Myocyte (in vitro differentiated cells): Measurements from ENCODE around the gene SMKR1. TPM values are rescaled to one million over a fixed set of nuclear protein-coding genes. Genes with fewer than 3 reads are reported as not detected.
A peak's percentile ranks its signal among the peaks of the same experiment; 100 is the strongest.
"Not testable (repeated sequence)": the region's sequence is repeated elsewhere in the genome, so short reads cannot be mapped to it uniquely, and the experiment has no call there.

Experiments used
- DNase-seq: peaks from one replicate; pipeline ENCODE4 v3.0.0-alpha.2; 2012; ENCODE audit warnings: low read depth
- polyA plus RNA-seq: library from polyadenylated mRNA; unstranded; fragments of >200 nt; gene quantifications from one replicate; pipeline ENCODE4 v1.2.1, GENCODE V29; 2012; ENCODE audit warnings: missing spikeins
- total RNA-seq: library from RNA; depleted of rRNA; stranded (reverse); fragments of >200 nt; gene quantifications from 2 replicates; pipeline ENCODE4 v1.2.3, GENCODE V29; 2014

SMKR1 gene
- total RNA-seq = 1.6 and 3.9 TPM in 2 replicates
- polyA plus RNA-seq = 0.69 TPM

DNA sequence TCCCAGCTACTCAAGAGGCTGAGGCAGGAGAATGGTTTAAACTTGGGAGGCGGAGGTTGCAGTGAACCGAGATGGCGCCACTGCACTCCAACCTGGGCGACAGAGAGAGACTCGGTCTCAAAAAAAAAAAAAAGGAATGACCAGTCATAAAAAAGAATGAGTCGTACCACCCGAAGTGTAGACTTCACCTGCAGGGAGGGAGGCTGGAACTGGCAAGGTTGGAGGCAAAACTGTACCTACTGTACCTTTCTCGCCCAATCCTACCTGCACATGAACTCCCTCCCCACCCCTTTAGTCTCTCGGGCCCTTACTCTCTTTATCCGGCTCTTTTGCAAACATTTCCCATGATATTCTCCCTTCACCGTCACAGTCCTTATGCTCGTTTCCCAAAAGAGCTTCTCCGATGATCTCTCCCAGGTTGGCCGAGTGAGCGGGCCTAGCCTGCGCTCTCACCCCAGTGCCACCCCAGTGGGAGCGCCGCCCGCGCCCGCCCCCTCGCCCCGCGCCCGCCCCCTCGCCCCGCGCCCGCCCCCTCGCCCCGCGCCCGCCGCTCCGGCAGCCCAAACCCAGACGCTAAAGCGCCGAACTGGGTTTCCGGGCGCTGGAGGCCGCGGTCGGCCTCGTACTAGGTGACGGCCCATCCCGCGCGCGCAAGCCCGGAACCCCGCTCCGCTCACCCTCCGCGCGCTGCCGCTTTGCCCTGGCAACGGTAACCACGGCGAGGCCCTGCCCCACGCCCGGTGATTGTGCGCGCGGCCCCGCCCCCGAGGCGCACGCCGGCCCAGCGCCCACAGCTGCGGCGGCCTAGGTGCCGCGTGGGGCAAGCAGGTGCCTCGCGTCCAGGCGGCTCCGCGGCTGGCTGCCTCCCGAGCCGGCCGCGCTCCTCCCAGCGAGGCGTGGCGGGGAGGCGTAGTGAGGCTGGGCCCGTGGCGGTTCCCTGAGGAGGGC, at the start of gene SMKR1:
TSS of gene SMKR1 (plus strand) at position 772 of the 948 bp plus-strand sequence. CDS start 294 bp downstream, outside the sequence.
- DNase-seq = peak; percentile 70

- no peak for DNase-seq
These were observed 49.6 kb upstream of the SMKR1 start for GRCh38 chr7:129452589-129453231.

DNA sequence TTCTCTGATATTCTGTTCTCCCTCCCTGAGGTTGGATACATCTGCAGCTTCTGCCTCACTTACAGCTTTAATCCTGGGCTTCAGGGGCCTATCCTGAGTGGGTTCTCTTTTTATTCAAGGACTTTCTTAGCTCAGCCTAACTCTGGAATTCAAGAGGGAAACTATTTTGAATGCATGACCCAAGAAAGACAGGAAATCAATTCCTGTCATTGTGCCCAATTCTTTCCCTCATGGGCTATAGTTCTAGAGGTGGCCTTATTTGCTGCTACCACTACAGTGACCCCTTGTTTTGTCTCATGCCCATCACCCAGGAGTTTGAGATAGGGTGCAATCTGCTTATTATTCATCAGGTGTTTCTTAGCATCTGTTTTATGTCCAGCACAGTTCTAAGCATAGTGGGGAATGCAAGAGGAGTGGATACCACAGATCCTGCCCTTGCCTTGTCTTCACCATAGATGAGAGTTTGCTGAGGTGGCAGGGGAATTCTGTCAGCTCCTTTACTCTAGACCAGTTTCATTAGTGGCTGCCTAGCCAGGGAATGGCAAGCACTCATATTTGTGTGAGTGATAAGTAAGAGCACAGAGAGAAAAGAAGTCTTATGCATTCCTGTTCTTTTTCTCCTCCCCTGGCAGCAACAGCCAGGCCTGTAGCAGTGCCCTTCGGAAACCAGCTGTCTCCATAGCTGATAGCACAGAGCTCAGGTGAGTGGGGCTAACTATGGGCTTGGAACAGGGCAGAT, 48.7 kb upstream of the SMKR1 start:
- DNase-seq = no peak

- no peak for DNase-seq
These were observed 48.1 kb upstream of the SMKR1 start for GRCh38 chr7:129454249-129454551.

GRCh38 chr7:129456421-129456820, 45.9 kb upstream of the SMKR1 start:
- DNase-seq = no peak

GRCh38 chr7:129457101-129457500, 45.2 kb upstream of the SMKR1 start:
- DNase-seq = no peak

- DNase-seq = no peak
These were observed 44.2 kb upstream of the SMKR1 start for GRCh38 chr7:129458171-129458570.

DNA sequence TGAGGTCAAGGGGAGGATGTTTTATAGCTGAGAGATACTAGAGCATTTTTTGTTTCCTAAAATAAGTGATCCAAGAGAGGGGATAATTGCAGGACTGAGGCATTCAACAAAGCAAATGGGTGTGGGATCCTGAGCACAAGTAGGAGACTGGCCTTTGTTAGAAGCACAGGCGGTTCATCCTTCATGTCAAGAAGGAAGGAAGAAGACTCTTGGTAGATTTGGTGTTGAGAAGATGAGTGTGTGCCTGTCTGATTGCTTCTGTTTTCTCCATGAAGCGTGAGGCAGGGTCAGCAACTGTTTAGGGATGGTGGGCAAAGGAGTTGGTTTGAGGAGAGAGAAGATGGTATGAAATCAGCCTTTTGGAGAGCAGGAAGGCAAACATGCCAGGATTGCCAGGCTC, 40.5 kb upstream of the SMKR1 start:
- no peak for DNase-seq

GRCh38 chr7:129462420-129462819, 39.9 kb upstream of the SMKR1 start:
- no peak for DNase-seq

DNA sequence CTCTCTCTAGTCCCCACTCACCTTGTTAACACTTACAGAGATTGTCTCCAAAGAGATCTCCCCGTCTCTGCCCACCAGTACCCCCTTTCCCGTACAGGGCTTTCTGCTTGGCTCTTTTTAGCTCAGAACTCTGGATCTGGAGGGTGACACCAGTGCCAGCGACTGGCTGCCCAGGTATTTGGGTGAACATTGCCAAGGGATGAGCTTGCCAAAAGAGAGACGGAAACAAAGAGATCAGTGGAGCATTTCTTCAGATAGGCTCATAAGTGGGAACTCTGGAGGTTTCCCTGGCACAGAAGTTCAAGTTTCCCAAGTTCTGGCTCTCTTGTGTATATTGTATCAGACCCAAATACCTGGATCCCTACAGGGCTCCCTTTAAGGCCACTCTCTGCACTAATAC, 38.1 kb upstream of the SMKR1 start:
- DNase-seq = no peak

GRCh38 chr7:129465080-129465479, 37.3 kb upstream of the SMKR1 start:
- DNase-seq = no peak

- DNase-seq = peak; percentile 98
These were observed 35.5 kb upstream of the SMKR1 start for GRCh38 chr7:129466796-129467195.

DNA sequence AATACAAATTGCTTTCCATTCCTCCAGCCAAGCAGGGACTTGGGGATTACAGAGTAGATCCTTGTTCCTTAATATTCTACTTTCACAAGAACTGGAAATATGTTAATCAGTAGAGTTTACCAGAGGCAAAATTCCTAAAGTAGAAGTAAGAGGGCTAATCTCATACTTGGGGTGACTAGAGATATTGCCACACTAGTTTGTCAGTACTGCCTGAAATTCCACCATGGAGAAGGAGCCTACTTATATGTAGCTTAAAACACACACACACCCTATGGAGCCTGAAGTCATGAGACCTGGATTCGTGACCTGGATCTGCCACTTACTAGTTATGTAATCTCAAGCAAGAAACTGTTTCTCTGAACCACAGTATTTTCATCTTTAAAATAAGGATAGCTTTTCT, 34.2 kb upstream of the SMKR1 start:
- peak; percentile 37 for DNase-seq

- DNase-seq = no peak
These were observed 33.8 kb upstream of the SMKR1 start for GRCh38 chr7:129468547-129468946.

GRCh38 chr7:129469930-129470329, 32.4 kb upstream of the SMKR1 start:
- DNase-seq = no peak

GRCh38 chr7:129470411-129470810, 31.9 kb upstream of the SMKR1 start:
- DNase-seq = no peak

- DNase-seq = no peak
These were observed 30.9 kb upstream of the SMKR1 start for GRCh38 chr7:129471402-129471827.

DNA sequence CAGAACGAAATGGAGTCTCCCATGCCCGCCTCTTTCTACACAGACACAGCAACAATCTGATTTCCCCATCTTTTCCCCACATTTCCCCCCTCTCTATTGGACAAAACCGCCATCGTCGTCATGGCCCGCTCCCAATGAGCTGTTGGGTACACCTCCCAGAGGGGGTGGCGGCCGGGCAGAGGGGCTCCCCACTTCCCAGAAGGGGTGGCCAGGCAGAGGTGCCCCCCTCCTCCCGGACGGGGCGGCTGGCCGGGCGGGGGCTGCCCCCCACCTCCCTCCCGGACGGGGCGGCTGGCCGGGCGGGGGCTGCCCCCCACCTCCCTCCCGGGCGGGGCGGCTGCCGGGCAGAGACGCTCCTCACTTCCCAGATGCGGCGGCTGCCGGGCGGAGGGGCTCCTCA, 26.4 kb upstream of the SMKR1 start:
- DNase-seq = not testable (repeated sequence)

DNA sequence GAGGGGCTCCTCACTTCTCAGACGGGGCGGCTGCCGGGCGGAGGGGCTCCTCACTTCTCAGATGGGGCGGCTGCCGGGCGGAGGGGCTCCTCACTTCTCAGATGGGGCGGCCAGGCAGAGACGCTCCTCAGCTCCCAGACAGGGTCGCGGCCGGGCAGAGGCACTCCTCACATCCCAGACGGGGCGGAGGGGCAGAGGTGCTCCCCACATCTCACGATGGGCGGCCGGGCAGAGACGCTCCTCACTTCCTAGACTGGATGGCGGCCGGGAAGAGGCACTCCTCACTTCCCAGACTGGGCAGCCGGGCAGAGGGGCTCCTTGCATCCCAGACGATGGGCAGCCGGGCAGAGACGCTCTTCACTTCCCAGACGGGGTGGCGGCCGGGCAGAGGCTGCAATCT, 25.9 kb upstream of the SMKR1 start:
- DNase-seq = not testable (repeated sequence)

DNA sequence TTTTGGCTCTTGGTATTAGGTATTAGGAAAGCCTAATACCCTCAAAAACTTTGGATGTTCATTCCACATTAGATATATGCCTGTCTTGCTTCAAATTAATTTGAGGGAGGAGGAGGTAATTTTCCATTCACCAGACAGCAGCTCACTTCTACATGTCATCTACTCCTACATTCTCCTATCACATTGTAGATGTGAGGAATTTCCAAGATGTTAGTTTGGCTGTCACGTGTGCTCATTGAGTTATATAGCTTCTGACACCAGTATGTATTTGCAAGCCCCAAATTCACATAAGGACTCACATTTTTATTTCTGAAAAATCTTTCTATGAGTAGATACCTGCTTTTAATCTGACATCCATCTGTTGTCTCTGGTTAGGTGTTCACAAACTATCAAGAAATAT, 22.5 kb upstream of the SMKR1 start:
- DNase-seq = no peak

GRCh38 chr7:129480674-129481363, 21.5 kb upstream of the SMKR1 start:
- DNase-seq = no peak
